GM12873 (cell line): ENCODE results near the gene SHOX.

ENCODE experiments used
- CTCF ChIP-seq: IDR thresholded peaks from 2 replicates; pipeline ENCODE4 v1.5.1; 2012; ENCODE audit warnings: low read depth, mild to moderate bottlenecking, moderate library complexity, low read length, control low read depth; ENCODE audit not compliant: insufficient read depth; ENCODE audit errors: missing control alignments

The SHOX gene

GRCh38 chrX:627995-628394 lies 2.6 kb upstream of the SHOX start:
- TF ChIP-seq CTCF, result no peak

GRCh38 chrX:629230-630006 lies 1.2 kb upstream of the SHOX start:
- TF ChIP-seq CTCF, result no peak

- no peak for TF ChIP-seq CTCF
Observed at GRCh38 chrX:630007-630611, 482 bp upstream of the SHOX start.

GRCh38 chrX:631802-632365 lies 1.3 kb downstream of the SHOX start:
- TF ChIP-seq CTCF, result no peak

GRCh38 chrX:632366-633042 lies 1.9 kb downstream of the SHOX start:
- no peak for TF ChIP-seq CTCF

GRCh38 chrX:633043-633984 lies 2.7 kb downstream of the SHOX start:
- no peak for TF ChIP-seq CTCF
